Activated CD4-positive, alpha-beta T cell treated with anti-CD3 and anti-CD28 coated beads, Interleukin-2, amount 50 U/mL, for 16 hours (primary cell): ENCODE results near the gene MS4A6A.

Experiments used
- DNase-seq: peaks from one replicate; pipeline ENCODE4 v3.0.0-alpha.2; 2020

Gene MS4A6A

DNA sequence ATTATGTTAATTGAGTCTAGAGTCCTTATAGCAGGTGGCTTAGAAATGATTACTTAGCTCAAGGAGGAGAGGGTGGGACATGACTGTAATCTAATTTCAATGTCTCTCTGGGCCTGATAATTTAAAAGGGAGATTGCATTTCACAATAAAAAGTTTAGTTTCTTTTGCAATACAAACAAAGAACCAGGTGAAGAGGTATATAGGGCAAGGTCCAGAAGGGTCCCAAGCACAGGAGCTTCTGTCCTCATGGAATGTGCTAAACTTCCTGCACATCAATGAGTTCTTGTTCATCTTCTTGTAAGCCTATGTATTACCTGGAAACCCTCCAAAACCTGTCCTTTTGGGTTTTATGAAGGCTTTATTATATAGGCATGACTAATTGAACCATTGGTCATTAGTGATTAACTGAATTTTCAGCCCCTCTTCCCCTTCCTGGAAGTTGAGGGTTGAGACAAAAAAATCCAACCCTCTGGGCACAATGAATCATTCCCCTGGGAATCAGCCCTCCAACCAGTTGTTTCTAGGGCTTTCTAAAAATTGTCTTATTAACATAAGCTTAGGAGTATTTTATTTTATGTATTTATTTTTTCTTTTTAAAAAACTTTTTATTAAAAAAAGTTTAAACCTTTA is 56.8 kb downstream of the MS4A6A start:
- no peak for DNase-seq

DNA sequence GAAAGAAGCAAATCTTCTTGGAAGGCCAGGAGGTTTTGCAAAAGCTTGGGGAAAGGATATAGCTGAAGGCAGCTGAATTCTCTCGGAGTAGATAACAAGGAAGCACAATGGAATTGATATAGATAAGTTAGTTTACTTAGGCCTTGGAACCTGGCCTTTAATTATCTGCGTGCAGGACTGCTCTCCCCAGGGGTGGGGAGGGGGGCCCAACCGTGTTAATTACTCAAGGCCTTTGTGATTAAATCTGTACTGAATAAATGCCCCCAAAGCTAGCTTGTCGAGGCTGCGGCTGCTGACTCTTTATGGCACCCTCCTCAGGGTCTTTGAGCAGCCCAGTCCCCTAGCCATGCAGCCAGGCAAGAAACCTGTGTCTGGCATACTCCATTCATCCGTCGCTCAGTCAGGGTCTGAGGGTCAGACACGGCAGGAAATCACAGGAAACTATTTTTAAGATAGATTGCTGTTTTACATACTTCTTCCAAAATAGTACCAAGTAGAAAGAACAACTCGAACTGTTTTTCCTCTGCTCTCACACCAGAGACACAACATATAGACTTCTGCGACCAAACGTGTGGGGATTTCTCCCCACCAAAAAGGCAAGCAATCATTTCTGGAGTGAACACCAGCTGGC is 58.0 kb downstream of the MS4A6A start:
- DNase-seq: no peak
